Stimulated activated CD4-positive, alpha-beta T cell treated with anti-CD3 and anti-CD28 coated beads, Interleukin-1b, Interleukin-23, amount 100 ng/mL, for 24 hours (primary cell): Measurements from ENCODE around the gene TIPARP.

ENCODE experiments used
- DNase-seq, 4 experiments: peaks; one replicate each; pipeline ENCODE4 v3.0.0-alpha.2; 2020; ENCODE audit warnings: low read depth in 4 of 4, low spot score in 1 of 4

TIPARP gene

DNA sequence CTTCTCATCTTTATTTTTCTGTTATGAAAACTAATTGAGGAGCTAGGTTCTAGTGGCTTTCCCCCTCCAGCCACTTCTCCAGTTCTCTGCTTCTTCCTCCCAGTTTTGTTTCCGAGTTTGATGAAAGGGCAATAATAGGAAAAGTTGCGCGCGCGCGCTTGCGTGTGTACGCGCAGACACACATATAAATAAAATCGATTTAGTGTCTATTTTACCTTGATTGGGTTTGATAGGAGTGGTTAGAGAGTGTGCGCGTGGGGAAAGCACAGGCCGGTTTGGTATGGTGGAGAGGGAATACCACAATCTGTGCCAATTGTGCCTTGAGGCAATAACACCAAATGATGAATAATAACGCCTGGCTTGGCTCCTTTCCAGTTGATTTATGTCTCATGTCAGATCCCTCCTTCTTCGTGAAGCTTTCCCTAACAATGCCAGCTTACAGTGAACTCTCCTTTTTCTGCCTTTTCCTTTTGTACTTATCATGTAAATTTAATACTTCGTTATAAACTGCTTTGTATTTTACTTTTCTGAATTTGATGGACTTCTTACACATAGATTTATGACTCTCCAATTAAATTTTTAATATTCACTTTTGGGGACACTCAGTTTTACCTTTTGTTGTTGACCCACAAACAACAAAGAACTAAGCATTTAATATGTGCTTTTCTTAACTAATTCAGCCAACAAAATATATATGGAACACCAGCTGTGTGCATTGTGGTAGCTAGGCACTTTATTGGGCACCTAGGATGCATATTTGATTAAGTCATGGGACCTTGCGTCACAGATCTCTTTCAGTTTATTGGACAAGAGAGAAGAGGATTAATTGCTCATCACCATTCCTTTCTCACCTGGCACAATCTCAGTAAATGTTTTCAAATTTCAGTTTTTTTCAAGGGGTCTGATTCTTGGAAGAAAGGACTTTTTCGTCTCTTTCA, 1.7 kb downstream of the TIPARP start:
- DNase-seq, result peak in 1 of 4 experiments; percentile 20

DNA sequence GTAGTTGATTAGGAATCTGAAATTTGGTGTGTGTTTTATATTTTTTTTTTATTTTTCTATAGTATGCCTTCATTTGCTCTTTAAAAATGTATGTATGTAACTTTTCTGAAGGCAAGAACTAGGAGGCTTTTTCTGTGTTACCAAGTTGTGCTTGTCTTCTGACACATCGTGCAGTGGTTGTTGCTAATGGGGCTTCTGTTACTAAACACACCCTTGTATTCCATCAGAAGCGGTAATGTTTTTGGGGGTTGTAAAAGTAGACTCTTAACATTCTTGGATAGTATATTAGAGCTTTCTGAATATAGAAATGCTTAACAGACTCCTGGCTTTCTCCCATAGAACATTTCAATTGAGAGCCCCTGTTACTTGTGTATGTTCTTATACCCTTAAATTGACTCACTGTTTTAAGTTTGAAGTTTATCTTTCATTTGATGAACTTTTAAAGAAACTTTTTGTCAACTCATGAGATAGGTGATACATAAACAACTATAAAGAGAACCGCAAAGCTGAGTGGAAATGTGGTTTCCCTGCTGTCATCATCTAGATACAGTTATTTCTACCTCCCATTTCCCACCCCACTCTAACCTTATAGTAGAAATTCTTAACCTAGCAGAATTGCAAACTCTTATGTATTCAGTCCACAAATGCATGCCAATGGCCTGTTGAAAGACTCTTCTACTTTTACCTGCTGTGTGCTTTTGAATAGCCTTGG, 2.5 kb downstream of the TIPARP start:
- DNase-seq, result no peak

DNA sequence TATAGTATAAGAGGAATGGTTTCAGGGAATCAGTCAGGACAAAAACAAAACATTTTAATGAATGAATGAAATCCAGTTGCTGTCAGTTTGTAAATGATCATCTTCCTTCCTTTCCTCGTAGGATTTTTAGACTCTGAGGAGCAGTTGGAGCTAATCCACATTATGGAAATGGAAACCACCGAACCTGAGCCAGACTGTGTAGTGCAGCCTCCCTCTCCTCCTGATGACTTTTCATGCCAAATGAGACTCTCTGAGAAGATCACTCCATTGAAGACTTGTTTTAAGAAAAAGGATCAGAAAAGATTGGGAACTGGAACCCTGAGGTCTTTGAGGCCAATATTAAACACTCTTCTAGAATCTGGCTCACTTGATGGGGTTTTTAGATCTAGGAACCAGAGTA, 3.1 kb downstream of the TIPARP start:
- no peak for DNase-seq

DNA sequence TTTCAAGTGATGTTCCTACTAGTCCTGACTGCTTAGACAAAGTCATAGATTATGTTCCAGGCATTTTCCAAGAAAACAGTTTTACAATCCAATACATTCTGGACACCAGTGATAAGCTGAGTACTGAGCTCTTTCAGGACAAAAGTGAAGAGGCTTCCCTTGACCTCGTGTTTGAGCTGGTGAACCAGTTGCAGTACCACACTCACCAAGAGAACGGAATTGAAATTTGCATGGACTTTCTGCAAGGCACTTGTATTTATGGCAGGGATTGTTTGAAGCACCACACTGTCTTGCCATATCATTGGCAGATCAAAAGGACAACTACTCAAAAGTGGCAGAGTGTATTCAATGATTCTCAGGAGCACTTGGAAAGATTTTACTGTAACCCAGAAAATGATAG, 3.8 kb downstream of the TIPARP start:
- DNase-seq, result no peak

DNA sequence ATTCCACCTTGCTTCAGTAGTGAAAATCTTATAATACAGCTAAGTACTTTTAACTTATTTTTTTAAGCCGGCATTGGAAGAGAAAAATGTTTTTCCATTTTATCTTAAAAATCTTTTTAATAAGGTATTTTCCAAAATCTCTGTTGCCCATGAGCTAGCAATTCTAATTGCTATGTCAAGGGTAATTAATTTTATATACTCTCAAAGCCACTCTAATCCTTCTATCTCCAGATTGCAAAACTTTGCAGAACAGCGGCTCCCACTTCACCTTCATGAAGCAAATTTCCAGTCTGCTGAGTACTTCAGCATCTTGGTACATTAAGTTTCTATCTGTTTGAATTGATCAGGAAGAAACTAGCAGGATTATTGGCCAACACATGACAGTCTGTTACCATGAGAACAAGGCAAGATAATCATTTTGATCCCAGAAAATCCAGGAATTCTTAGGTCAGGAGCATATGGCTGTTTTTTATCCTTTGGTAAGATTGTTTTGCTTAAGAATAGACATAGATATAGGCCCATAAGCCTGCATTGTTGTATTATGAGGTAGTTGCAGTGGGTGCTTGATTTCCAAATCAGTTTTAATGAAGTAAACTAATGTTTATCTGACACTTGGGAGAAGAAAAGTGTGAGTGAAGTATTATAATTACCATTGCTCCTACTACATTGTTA, 6.0 kb downstream of the TIPARP start:
- DNase-seq, result no peak

GRCh38 chr3:156681002-156681401, 6.6 kb downstream of the TIPARP start:
- DNase-seq, result no peak

- DNase-seq, result no peak
These were observed 8.1 kb downstream of the TIPARP start for GRCh38 chr3:156682501-156682900.

DNA sequence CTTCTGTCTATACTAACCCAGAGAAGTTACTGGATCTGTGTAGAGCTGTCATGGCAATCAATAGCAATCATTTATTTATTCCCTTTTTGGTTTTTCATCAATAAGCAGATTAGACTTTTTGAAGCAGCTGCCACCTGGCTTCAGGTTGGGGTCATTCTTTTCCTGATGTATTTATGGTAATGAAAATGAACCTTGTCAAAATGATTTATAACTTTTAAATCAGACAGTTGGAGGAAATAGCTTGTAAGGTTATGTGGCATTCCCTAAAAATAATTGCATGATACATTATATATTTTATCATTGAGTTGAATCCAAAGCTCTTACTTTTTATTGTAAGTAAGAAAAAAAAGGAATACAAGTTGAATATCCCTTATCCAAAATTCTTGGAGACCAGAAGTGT, 8.6 kb downstream of the TIPARP start:
- no peak for DNase-seq

- DNase-seq, result no peak
These were observed 10.8 kb downstream of the TIPARP start for GRCh38 chr3:156685198-156685597.

GRCh38 chr3:156685752-156686151, 11.4 kb downstream of the TIPARP start:
- DNase-seq, result no peak

GRCh38 chr3:156687023-156687422, 12.6 kb downstream of the TIPARP start:
- DNase-seq, result no peak

DNA sequence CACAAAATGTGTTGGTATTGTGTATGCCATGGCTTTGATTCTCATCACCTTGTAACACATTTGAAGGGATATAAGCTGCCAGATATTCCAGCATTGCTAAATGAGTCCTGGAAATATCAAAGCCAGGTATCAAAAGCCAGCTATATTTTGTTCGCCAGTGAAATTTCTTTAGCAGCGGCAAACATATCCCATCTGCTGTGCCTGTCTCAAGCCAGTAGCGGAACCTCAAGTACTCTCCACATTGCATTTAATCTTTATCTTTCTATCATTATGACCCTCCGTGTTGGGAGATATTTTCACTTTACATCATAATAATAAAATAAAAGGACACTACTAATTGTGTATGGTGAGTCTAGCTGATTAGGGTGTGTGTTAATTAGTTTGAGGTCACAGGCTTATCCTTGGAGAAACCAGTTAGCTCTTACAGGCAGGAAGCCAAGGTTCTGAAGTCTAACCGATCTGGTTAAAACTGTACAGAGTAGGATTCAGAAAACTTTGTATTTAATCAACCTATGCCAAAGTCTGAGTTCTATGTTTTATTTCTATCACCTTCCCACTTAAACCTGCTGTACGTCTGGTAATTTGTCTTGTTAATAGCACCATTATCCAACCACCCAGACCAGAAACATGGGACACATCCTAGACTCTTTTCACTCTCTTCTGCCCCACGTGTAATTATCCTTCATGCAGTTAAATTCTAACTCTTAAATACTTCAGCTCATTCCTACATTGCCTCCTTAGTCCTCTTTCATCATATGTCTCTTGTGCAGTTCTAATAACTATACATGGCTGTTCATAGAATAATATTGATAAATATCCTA, 14.5 kb downstream of the TIPARP start:
- no peak for DNase-seq

- DNase-seq, result no peak
These were observed 15.2 kb downstream of the TIPARP start for GRCh38 chr3:156689608-156690007.

GRCh38 chr3:156691920-156692319, 17.5 kb downstream of the TIPARP start:
- DNase-seq, result no peak

- no peak for DNase-seq
These were observed 18.8 kb downstream of the TIPARP start for GRCh38 chr3:156693166-156693565.

- no peak for DNase-seq
These were observed 20.1 kb downstream of the TIPARP start for GRCh38 chr3:156694536-156694935.

DNA sequence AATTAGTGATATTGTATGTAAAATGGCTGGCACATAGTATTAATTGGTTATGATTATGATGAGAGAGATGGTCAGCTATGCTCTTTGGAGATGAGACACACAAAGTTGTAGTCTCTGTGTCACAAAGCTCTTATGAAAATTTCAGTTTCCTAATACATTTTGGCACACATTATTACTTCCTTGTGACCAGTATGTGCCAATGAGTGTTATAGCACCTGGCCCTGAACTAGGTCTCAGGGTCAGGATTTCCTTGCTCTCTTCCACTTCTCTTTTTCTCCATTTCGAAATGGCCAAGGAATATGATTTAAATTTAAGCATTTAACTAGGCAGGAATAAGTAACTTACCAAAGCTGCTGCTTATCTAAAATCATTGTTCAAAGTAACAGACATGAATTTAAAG, 28.0 kb downstream of the TIPARP start:
- no peak for DNase-seq

DNA sequence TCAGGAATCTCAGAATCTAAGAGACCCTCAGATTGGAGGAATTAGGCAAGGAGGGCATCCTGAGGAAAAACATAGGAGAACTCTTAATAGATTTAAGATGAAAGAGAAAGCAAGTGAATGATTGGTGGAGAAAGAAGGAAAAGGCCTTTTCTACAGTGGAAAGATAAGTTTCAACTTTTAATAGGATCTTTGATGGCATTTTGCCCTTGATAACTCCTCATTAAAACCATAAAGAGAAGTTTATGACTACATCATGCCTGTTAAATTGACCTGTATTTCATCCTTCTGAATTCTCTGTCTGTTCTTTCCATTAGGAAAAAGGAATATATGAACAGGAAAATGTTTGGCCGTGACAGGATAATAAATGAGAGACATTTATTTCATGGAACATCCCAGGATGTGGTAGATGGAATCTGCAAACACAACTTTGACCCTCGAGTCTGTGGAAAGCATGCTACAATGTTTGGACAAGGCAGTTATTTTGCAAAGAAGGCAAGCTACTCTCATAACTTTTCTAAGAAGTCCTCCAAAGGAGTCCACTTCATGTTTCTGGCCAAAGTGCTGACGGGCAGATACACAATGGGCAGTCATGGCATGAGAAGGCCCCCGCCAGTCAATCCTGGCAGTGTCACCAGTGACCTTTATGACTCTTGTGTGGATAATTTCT, 30.1 kb downstream of the TIPARP start:
- DNase-seq, result no peak

- no peak for DNase-seq
These were observed 31.6 kb downstream of the TIPARP start for GRCh38 chr3:156705761-156706616.

DNA sequence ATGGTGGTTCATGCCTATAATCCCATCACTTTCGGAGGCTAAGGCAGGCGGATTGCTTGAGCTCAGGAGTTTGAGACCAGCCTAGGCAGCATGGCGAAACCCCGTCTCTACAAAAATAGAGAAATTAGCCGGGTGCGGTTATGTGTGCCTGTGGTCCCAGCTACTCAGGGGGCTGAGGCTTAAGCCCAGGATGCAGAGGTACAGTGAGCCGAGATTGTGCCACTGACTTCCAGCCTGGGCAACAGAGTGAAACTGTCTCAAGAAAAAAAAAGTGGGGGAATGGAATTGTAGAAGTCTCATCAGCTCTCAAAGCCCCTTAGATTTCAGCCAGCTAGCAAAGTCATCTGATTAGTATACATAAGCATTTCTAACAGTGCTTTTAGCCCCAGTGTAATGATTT, 33.2 kb downstream of the TIPARP start:
- no peak for DNase-seq
